ENCODE results near the gene PDE4B.

DNA sequence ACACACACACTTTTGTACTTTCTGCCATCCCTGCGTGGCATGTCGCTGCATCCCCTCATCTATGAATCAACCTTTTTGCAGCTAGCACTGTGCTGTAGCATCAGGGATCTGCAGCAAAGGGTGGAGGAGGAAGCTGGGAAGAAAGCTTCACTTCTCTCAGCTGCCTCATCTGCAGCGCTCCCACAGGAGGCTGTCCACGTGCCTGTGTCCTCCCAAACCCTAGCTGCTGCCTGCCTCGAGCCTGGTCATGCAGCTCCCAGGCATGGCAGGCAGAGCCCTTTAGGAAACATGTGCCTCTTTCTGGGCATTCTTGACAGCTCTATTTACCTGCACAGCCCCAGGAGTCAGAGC lies 479.2 kb downstream of the PDE4B start:
- TF ChIP-seq JUNB (IDR thresholded peaks at IDR 0.05), result no peak
- TF ChIP-seq, protein P1, sequence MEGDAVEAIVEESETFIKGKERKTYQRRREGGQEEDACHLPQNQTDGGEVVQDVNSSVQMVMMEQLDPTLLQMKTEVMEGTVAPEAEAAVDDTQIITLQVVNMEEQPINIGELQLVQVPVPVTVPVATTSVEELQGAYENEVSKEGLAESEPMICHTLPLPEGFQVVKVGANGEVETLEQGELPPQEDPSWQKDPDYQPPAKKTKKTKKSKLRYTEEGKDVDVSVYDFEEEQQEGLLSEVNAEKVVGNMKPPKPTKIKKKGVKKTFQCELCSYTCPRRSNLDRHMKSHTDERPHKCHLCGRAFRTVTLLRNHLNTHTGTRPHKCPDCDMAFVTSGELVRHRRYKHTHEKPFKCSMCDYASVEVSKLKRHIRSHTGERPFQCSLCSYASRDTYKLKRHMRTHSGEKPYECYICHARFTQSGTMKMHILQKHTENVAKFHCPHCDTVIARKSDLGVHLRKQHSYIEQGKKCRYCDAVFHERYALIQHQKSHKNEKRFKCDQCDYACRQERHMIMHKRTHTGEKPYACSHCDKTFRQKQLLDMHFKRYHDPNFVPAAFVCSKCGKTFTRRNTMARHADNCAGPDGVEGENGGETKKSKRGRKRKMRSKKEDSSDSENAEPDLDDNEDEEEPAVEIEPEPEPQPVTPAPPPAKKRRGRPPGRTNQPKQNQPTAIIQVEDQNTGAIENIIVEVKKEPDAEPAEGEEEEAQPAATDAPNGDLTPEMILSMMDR (IDR thresholded peaks at IDR 0.05), result no peak
- TF ChIP-seq TP53 (CRISPR knock-in tag; IDR thresholded peaks at IDR 0.05), result peak; percentile 71; the same call in 1 of the 2 replicates
- TF ChIP-seq EP300 (IDR thresholded peaks at IDR 0.05), result no peak
- TF ChIP-seq, protein P2, sequence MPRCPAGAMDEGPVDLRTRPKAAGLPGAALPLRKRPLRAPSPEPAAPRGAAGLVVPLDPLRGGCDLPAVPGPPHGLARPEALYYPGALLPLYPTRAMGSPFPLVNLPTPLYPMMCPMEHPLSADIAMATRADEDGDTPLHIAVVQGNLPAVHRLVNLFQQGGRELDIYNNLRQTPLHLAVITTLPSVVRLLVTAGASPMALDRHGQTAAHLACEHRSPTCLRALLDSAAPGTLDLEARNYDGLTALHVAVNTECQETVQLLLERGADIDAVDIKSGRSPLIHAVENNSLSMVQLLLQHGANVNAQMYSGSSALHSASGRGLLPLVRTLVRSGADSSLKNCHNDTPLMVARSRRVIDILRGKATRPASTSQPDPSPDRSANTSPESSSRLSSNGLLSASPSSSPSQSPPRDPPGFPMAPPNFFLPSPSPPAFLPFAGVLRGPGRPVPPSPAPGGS (IDR thresholded peaks at IDR 0.05), result no peak

Data from A549 (cell line).